ENCODE data around the gene CIB4.
"Not testable (repeated sequence)": the region's sequence is repeated elsewhere in the genome, so short reads cannot be mapped to it uniquely, and the experiment has no call there.

DNA sequence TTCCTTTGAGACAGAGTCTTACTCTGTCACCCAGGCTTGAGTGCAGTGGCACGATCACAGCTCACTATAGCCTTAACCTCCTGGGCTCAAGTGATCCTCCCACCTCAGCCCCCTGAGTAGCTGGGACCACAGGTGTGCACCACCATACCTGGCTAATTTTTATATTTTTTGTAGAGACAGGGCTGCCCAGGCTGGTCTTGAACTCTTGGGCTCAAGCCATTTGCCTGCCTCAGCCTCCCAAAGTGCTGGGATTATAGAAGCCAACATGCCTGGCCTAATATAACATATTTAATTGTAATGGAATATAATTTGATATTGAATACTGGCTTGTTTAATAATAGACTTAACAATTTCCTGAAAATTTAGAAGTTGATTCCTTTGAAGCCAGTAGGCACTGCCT is 74.4 kb downstream of the CIB4 start:
- TF ChIP-seq SIN3A (IDR thresholded peaks at IDR 0.05; ENCODE audit: borderline replicate concordance in 2 of 2, control insufficient read depth in 1 of 2, low read depth in 2 of 2, low read length in 2 of 2); JUND (IDR thresholded peaks at IDR 0.05; ENCODE audit: borderline replicate concordance, low read depth, low read length); JUND (tag; IDR thresholded peaks at IDR 0.05; ENCODE audit: borderline replicate concordance, low read depth, low read length); JUN (IDR thresholded peaks at IDR 0.05; ENCODE audit: borderline replicate concordance, low read depth, low read length); JUN (CRISPR knock-in tag; IDR thresholded peaks at IDR 0.05; ENCODE audit: borderline replicate concordance); ZNF280B (CRISPR knock-in tag; IDR thresholded peaks at IDR 0.05); CTCF (IDR thresholded peaks at IDR 0.05 in 2 of 3, conservative IDR thresholded peaks at IDR 0.05 in 1 of 3; ENCODE audit: insufficient read depth in 2 of 3, low read depth in 1 of 3, low read length in 3 of 3); NONO (IDR thresholded peaks at IDR 0.05; ENCODE audit: low read depth in 2 of 2, low read length in 1 of 2); POLR2AphosphoS5 (IDR thresholded peaks at IDR 0.05; ENCODE audit: control insufficient read depth, insufficient read depth, low read depth, low read length); TARDBP (IDR thresholded peaks at IDR 0.05); GTF2F1 (IDR thresholded peaks at IDR 0.05; ENCODE audit: low read depth, low read length); NFXL1 (CRISPR knock-in tag; IDR thresholded peaks at IDR 0.05); YY1 (IDR thresholded peaks at IDR 0.05; ENCODE audit: borderline replicate concordance in 1 of 3, control insufficient read depth in 1 of 3, extremely low read depth in 1 of 3, insufficient read depth in 3 of 3, insufficient read length in 1 of 3, insufficient replicate concordance in 2 of 3, low read depth in 1 of 3, low read length in 2 of 3); CBX8 (IDR thresholded peaks at IDR 0.05; ENCODE audit: borderline replicate concordance, extremely low read depth, low read depth, low read length, poor library complexity, severe bottlenecking): not testable (repeated sequence)
- TF ChIP-seq, protein P1, sequence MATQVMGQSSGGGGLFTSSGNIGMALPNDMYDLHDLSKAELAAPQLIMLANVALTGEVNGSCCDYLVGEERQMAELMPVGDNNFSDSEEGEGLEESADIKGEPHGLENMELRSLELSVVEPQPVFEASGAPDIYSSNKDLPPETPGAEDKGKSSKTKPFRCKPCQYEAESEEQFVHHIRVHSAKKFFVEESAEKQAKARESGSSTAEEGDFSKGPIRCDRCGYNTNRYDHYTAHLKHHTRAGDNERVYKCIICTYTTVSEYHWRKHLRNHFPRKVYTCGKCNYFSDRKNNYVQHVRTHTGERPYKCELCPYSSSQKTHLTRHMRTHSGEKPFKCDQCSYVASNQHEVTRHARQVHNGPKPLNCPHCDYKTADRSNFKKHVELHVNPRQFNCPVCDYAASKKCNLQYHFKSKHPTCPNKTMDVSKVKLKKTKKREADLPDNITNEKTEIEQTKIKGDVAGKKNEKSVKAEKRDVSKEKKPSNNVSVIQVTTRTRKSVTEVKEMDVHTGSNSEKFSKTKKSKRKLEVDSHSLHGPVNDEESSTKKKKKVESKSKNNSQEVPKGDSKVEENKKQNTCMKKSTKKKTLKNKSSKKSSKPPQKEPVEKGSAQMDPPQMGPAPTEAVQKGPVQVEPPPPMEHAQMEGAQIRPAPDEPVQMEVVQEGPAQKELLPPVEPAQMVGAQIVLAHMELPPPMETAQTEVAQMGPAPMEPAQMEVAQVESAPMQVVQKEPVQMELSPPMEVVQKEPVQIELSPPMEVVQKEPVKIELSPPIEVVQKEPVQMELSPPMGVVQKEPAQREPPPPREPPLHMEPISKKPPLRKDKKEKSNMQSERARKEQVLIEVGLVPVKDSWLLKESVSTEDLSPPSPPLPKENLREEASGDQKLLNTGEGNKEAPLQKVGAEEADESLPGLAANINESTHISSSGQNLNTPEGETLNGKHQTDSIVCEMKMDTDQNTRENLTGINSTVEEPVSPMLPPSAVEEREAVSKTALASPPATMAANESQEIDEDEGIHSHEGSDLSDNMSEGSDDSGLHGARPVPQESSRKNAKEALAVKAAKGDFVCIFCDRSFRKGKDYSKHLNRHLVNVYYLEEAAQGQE (IDR thresholded peaks at IDR 0.05; ENCODE audit: borderline replicate concordance), result not testable (repeated sequence)
- TF ChIP-seq, protein P1 (CRISPR knock-in tag; IDR thresholded peaks at IDR 0.05; ENCODE audit: low read depth), result not testable (repeated sequence)
- TF ChIP-seq, protein P2, sequence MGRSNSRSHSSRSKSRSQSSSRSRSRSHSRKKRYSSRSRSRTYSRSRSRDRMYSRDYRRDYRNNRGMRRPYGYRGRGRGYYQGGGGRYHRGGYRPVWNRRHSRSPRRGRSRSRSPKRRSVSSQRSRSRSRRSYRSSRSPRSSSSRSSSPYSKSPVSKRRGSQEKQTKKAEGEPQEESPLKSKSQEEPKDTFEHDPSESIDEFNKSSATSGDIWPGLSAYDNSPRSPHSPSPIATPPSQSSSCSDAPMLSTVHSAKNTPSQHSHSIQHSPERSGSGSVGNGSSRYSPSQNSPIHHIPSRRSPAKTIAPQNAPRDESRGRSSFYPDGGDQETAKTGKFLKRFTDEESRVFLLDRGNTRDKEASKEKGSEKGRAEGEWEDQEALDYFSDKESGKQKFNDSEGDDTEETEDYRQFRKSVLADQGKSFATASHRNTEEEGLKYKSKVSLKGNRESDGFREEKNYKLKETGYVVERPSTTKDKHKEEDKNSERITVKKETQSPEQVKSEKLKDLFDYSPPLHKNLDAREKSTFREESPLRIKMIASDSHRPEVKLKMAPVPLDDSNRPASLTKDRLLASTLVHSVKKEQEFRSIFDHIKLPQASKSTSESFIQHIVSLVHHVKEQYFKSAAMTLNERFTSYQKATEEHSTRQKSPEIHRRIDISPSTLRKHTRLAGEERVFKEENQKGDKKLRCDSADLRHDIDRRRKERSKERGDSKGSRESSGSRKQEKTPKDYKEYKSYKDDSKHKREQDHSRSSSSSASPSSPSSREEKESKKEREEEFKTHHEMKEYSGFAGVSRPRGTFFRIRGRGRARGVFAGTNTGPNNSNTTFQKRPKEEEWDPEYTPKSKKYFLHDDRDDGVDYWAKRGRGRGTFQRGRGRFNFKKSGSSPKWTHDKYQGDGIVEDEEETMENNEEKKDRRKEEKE (IDR thresholded peaks at IDR 0.05; ENCODE audit: borderline replicate concordance in 1 of 2, control insufficient read depth in 1 of 2, low read depth in 2 of 2, low read length in 1 of 2), result not testable (repeated sequence)
